ENCODE results near the gene SRP14. TPM values are rescaled to one million over a fixed set of nuclear protein-coding genes. Genes with fewer than 3 reads are reported as not detected.
"Not testable (repeated sequence)": the region's sequence is repeated elsewhere in the genome, so short reads cannot be mapped to it uniquely, and the experiment has no call there.

Gene SRP14
- total RNA-seq, 2 donors from 2014 or later = 179 to 219 TPM

DNA sequence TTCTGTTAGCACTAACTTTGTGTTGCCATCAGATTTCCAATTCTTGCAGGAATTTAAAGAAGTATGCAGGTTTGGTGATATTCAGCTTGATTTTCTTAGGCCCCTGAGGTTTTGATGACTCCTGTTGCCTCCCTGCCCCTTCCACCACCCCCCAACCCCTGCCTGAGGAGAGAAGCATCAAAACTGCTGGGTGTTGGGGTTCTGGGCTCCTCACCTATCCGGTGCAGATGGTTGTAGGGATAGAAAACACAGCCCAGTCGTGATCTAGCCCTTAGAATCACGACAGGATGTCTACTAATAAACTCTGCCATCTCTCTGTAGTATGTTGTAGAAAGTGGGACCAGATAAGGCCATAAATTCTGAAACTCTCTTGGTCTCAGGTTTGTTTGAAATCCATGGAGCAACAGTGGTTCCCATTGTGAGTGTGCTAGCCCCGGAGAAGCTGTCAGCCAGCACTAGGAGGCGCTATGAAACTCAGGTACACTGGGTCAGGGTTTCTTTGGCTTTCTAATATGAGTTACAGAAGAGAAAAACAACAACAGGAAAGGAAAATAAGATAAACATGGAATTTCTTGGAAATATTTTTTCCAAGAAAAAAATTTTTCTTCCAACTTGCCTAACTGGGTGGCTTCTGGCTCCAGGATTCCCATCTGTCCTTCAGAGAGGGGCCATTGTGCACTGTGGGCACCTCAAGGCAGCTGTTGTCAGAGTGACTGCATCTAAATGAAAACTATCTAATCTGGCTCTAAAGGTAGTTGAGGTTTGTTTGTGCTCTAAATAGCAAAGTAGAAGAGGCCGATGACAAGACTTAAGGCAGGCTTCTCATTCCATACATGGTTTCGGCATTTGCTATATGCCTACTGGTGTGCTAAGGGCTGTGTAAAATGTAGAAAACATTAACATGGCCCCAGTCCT, 8.7 kb downstream of the SRP14 start:
- DNase-seq (ENCODE audit: low spot score) = no peak
- Histone ChIP-seq H3K27ac (no peak overlapping the region), H3K9me3 (no peaks in the 10 kb centered on the region), H3K4me1 (ENCODE audit: control insufficient read depth in 1 of 2, low read depth in 2 of 2) (no peaks in the 10 kb centered on the region), H3K27me3 (replicated peaks; ENCODE audit: insufficient read depth) (no peaks in the 10 kb centered on the region), H3K36me3 (peaks cover 49% of the 10 kb centered on the region), H3K4me3 (no peak overlapping the region)
- TF ChIP-seq, protein P1, sequence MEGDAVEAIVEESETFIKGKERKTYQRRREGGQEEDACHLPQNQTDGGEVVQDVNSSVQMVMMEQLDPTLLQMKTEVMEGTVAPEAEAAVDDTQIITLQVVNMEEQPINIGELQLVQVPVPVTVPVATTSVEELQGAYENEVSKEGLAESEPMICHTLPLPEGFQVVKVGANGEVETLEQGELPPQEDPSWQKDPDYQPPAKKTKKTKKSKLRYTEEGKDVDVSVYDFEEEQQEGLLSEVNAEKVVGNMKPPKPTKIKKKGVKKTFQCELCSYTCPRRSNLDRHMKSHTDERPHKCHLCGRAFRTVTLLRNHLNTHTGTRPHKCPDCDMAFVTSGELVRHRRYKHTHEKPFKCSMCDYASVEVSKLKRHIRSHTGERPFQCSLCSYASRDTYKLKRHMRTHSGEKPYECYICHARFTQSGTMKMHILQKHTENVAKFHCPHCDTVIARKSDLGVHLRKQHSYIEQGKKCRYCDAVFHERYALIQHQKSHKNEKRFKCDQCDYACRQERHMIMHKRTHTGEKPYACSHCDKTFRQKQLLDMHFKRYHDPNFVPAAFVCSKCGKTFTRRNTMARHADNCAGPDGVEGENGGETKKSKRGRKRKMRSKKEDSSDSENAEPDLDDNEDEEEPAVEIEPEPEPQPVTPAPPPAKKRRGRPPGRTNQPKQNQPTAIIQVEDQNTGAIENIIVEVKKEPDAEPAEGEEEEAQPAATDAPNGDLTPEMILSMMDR (IDR thresholded peaks at IDR 0.05) = peak; percentile 25
- ATAC-seq (ENCODE audit: insufficient number of reproducible peaks, low FRiP score, low read depth) = no peak

DNA sequence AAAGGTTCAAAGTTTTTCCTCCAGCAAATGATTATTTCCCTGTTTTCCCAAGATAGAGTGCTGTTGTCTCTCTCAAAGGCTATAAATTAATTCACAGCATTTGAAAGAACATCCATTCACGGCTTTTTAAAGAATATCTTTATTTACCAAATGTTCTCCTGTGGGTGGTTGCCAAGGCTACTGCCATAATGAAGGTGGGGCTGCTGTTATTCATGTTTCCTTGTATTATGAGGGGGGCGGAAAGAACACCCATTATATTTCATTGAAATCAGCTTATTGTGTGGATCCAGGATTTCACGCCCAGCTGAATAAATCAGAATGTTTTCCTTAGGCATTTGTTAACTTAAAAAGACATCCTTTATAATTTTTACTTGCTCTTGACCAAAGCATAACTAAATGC, 10.1 kb downstream of the SRP14 start:
- Histone ChIP-seq H3K9me3 (no peaks in the 10 kb centered on the region), H3K36me3 (peaks cover 44% of the 10 kb centered on the region), H3K27ac (no peak overlapping the region), H3K27me3 (replicated peaks; ENCODE audit: insufficient read depth) (no peaks in the 10 kb centered on the region), H3K4me1 (ENCODE audit: control insufficient read depth in 1 of 2, low read depth in 2 of 2) (no peaks in the 10 kb centered on the region), H3K4me3 (no peak overlapping the region)
- TF ChIP-seq, protein P1 (IDR thresholded peaks at IDR 0.05) = no peak
- ATAC-seq (ENCODE audit: insufficient number of reproducible peaks, low FRiP score, low read depth) (no peak), DNase-seq (ENCODE audit: low spot score) (no peak)

DNA sequence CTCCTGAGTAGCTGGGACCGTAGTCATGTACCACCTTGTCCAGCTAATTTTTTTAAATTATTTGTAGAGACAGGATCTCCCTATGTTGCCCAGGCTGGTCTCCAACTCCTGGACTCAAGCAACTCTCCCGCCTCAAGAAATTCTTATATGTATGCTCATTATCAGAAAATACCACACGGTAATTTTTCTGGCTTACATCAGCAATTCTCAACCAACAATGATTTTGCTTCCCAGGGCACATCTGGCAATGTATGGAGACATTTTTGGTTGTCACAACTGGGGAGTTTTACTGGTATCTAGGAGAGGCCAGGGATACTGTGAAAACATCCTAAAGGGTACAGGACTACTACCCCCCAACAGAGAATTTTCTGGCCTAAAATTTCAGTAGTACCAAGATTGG, 10.8 kb downstream of the SRP14 start:
- Histone ChIP-seq H3K27ac (no peak overlapping the region), H3K9me3 (no peaks in the 10 kb centered on the region), H3K4me1 (ENCODE audit: control insufficient read depth in 1 of 2, low read depth in 2 of 2) (no peaks in the 10 kb centered on the region), H3K4me3 (no peak overlapping the region), H3K27me3 (replicated peaks; ENCODE audit: insufficient read depth) (no peaks in the 10 kb centered on the region), H3K36me3 (peaks cover 39% of the 10 kb centered on the region)
- no peak for DNase-seq (ENCODE audit: low spot score)
- ATAC-seq (ENCODE audit: insufficient number of reproducible peaks, low FRiP score, low read depth) = no peak
- TF ChIP-seq, protein P1 (IDR thresholded peaks at IDR 0.05) = no peak

DNA sequence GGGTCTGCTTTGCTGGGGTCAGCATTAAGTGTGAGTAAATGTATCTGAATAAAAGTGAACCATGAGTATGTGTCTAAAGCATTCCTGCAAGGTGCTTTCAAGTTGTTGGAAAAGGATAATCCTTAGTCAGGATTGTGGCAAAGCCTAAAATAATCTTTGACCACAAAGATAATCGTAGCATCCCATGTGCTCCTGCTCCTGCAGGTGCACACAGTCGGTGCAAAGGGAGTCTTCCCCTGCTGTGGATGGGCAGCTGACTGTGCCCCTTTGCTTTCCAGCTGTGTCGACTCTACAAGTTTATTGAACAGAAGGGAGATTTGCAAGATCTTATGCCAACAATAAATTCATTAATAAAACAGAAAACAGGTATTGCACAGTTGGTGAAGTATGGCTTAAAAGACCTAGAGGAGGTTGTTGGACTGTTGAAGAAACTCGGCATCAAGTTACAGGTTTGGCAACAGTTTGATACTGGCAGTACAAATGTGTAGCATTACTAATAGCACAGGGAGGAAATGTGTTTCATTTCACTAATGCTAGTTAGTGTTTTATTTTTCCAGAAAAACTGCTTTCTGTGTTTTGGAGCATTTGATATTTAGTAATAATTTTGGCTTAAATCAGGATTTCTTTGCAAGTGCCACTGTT, 22.6 kb downstream of the SRP14 start:
- H3K36me3 ChIP-seq = peaks cover 56% of the 10 kb centered on the region
- no peak overlapping the region for H3K4me3 ChIP-seq
- H3K4me1 ChIP-seq (ENCODE audit: control insufficient read depth in 1 of 2, low read depth in 2 of 2) = no peaks in the 10 kb centered on the region
- no peaks in the 10 kb centered on the region for H3K27me3 ChIP-seq (replicated peaks; ENCODE audit: insufficient read depth)
- TF ChIP-seq, protein P1 (IDR thresholded peaks at IDR 0.05) = no peak
- no peak overlapping the region for H3K27ac ChIP-seq
- H3K9me3 ChIP-seq = peaks cover 3% of the 10 kb centered on the region
- DNase-seq (ENCODE audit: low spot score) (no peak), ATAC-seq (ENCODE audit: insufficient number of reproducible peaks, low FRiP score, low read depth) (no peak)

DNA sequence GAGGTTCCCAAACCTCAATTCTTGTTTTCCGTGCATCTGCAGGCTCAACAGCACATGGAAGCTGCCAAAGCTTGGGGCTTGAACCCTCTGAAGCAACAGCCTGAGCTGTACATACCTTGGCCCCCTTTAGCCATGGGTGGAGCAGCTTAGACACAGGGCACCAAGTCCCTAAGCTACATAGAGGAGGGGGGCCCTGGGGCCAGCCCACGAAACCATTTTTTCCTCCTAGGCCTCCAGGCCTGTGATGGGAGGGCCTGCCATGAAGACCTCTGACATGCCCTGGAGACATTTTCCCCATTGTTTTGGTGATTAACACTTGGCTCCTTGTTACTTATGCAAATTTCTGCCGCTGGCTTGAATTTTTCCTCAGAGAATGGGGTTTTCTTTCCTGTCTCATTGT, 24.6 kb downstream of the SRP14 start:
- peaks cover 56% of the 10 kb centered on the region for H3K36me3 ChIP-seq

DNA sequence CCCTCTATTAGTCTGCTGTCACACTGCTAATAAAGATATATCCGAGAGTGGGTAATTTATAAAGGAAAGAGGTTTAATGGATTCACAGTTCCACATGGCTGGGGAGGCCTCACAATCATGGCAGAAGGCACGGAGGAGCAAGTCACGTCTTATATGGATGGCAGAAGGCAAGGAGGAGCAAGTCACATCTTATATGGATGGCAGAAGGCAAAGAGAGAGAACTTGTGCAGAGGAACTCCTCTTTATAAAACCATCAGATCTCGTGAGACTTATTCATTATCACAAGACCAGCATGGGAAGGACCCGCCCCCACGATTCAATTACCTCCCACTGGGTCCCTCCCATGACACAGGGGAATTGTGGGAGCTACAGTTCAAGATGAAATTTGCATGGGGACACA, 25.6 kb downstream of the SRP14 start:
- ATAC-seq (ENCODE audit: insufficient number of reproducible peaks, low FRiP score, low read depth); H3K4me1 ChIP-seq (ENCODE audit: control insufficient read depth in 1 of 2, low read depth in 2 of 2); H3K27ac ChIP-seq; H3K4me3 ChIP-seq; DNase-seq (ENCODE audit: low spot score); H3K27me3 ChIP-seq (replicated peaks; ENCODE audit: insufficient read depth); H3K9me3 ChIP-seq: not testable (repeated sequence)
- peaks cover 56% of the 10 kb centered on the region for H3K36me3 ChIP-seq

More for the DNA sequence above, 24.6 kb downstream of the SRP14 start:
- DNase-seq (ENCODE audit: low spot score) = no peak
- peaks cover 3% of the 10 kb centered on the region for H3K9me3 ChIP-seq
- no peaks in the 10 kb centered on the region for H3K4me1 ChIP-seq (ENCODE audit: control insufficient read depth in 1 of 2, low read depth in 2 of 2)
- no peak overlapping the region for H3K4me3 ChIP-seq
- H3K27me3 ChIP-seq (replicated peaks; ENCODE audit: insufficient read depth) = no peaks in the 10 kb centered on the region
- ATAC-seq (ENCODE audit: insufficient number of reproducible peaks, low FRiP score, low read depth) = no peak
- TF ChIP-seq, protein P1 (IDR thresholded peaks at IDR 0.05) = no peak
- H3K27ac ChIP-seq = no peak overlapping the region
